HEK293 (cell line): Measurements from ENCODE around the gene EPHB1.

Experiments used
- CTCF ChIA-PET: fragments of 350-600 bp; formaldehyde crosslinking; extraction: SDS; loops from one replicate; lab custom pipeline; 2021; ENCODE audit warnings: antibody characterized with exemption; lab: Yijun Ruan, JAX
- POLR2A ChIA-PET: fragments of 300-600 bp; formaldehyde crosslinking; extraction: SDS; loops from one replicate; lab custom pipeline; 2020; ENCODE audit warnings: antibody characterized with exemption, inconsistent platforms; lab: Yijun Ruan, JAX
- H3K27ac ChIP-seq: fragments of 200-500 bp; sonication (Bioruptor generic); 2 replicates; pipeline ENCODE4 v1.5.1; 2014; ENCODE audit warnings: low read depth, low read length, control low read depth, inconsistent platforms; ENCODE audit errors: extremely low read depth
- H3K36me3 ChIP-seq, 2 experiments: fragments of 200-500 bp in 1 of 2; sonication (Bioruptor generic) in 1 of 2; 1 replicate in 1 of 2; 2 replicates in 1 of 2; pipeline ENCODE4 v1.5.1; 2014 to 2017; ENCODE audit warnings: inconsistent platforms in 2 of 2, low read length in 2 of 2; ENCODE audit not compliant: control insufficient read depth in 2 of 2, insufficient read depth in 1 of 2
- H3K4me1 ChIP-seq: fragments of 200-500 bp; sonication (Bioruptor generic); 2 replicates; pipeline ENCODE4 v1.5.1; 2014; ENCODE audit warnings: mild to moderate bottlenecking, low read length, inconsistent platforms; ENCODE audit not compliant: control insufficient read depth, insufficient read depth
- H3K4me3 ChIP-seq: 2 replicates; pipeline ENCODE4 v1.5.1; 2011; ENCODE audit warnings: low read depth, mild to moderate bottlenecking, control low read depth, low read length, moderate library complexity
- H3K9me3 ChIP-seq: fragments of 200-500 bp; sonication (Bioruptor generic); 2 replicates; pipeline ENCODE4 v1.5.1; 2014; ENCODE audit warnings: low read depth, low read length, inconsistent platforms; ENCODE audit not compliant: control insufficient read depth, insufficient read depth
- EGR2 ChIP-seq: fragments of 450-650 bp; formaldehyde crosslinking; IDR thresholded peaks from 2 replicates; pipeline ENCODE4 v1.5.1; 2016; ENCODE audit warnings: low read depth, missing biosample characterization, missing genetic modification characterization
- SP2 ChIP-seq: fragments of 450-650 bp; formaldehyde crosslinking; IDR thresholded peaks from 2 replicates; pipeline ENCODE4 v1.5.1; 2016; ENCODE audit warnings: missing biosample characterization, missing genetic modification characterization
- ZBTB48 ChIP-seq: fragments of 450-650 bp; formaldehyde crosslinking; IDR thresholded peaks from 2 replicates; pipeline ENCODE4 v1.5.1; 2016; ENCODE audit warnings: missing biosample characterization, missing genetic modification characterization
- ZNF146 ChIP-seq: fragments of 450-650 bp; formaldehyde crosslinking; IDR thresholded peaks from 2 replicates; pipeline ENCODE4 v1.5.1; 2016; ENCODE audit warnings: missing biosample characterization, missing genetic modification characterization
- ZNF324 ChIP-seq: fragments of 450-650 bp; formaldehyde crosslinking; IDR thresholded peaks from 2 replicates; pipeline ENCODE4 v1.5.1; 2016; ENCODE audit warnings: missing biosample characterization, missing genetic modification characterization
- ZNF350 ChIP-seq: fragments of 450-650 bp; formaldehyde crosslinking; IDR thresholded peaks from 2 replicates; pipeline ENCODE4 v1.5.0; 2017; ENCODE audit warnings: missing biosample characterization, mild to moderate bottlenecking, missing genetic modification characterization
- ZNF473 ChIP-seq: fragments of 450-650 bp; formaldehyde crosslinking; IDR thresholded peaks from 2 replicates; pipeline ENCODE4 v1.5.1; 2017; ENCODE audit warnings: missing biosample characterization, missing genetic modification characterization
- ZNF510 ChIP-seq: fragments of 450-650 bp; formaldehyde crosslinking; IDR thresholded peaks from 2 replicates; pipeline ENCODE4 v1.5.1; 2018; ENCODE audit warnings: mild to moderate bottlenecking, missing genetic modification characterization, missing biosample characterization; ENCODE audit not compliant: insufficient replicate concordance
- ZNF558 ChIP-seq: fragments of 450-650 bp; formaldehyde crosslinking; IDR thresholded peaks from 2 replicates; pipeline ENCODE4 v1.5.1; 2016; ENCODE audit warnings: missing biosample characterization, missing genetic modification characterization
- ZNF571 ChIP-seq: fragments of 450-650 bp; formaldehyde crosslinking; IDR thresholded peaks from 2 replicates; pipeline ENCODE4 v1.5.0; 2017; ENCODE audit warnings: missing biosample characterization, missing genetic modification characterization
- ZNF654 ChIP-seq: fragments of 450-650 bp; formaldehyde crosslinking; IDR thresholded peaks from 2 replicates; pipeline ENCODE4 v1.5.1; 2016; ENCODE audit warnings: low read depth, missing biosample characterization, missing genetic modification characterization
- ZNF76 ChIP-seq: fragments of 450-650 bp; formaldehyde crosslinking; IDR thresholded peaks from 2 replicates; pipeline ENCODE4; 2016; ENCODE audit warnings: low read depth, missing biosample characterization, missing genetic modification characterization, borderline replicate concordance
- ZNF776 ChIP-seq: fragments of 450-650 bp; formaldehyde crosslinking; IDR thresholded peaks from 2 replicates; pipeline ENCODE4 v1.5.0; 2017; ENCODE audit warnings: missing biosample characterization, missing genetic modification characterization, borderline replicate concordance
- TF ChIP-seq, protein P1 (sequence below): fragments of 450-650 bp; formaldehyde crosslinking; IDR thresholded peaks from 2 replicates; pipeline ENCODE4 v1.5.1; 2017; ENCODE audit warnings: missing biosample characterization, missing genetic modification characterization
- TF ChIP-seq, protein P2 (sequence below): sonication (generic); formaldehyde crosslinking; IDR thresholded peaks from 2 replicates; pipeline ENCODE4 v1.8.1; 2022; ENCODE audit warnings: mild to moderate bottlenecking, moderate library complexity, missing genetic modification reagents
- TF ChIP-seq, protein P3 (sequence below): IDR thresholded peaks from 2 replicates; pipeline ENCODE4 v1.6.1; 2011; ENCODE audit warnings: mild to moderate bottlenecking, low read depth, low read length, borderline replicate concordance
- TF ChIP-seq, protein P4 (sequence below): fragments of 450-650 bp; formaldehyde crosslinking; IDR thresholded peaks from 2 replicates; pipeline ENCODE4 v1.5.0; 2017; ENCODE audit warnings: missing biosample characterization, missing genetic modification characterization, borderline replicate concordance

EPHB1 gene

DNA sequence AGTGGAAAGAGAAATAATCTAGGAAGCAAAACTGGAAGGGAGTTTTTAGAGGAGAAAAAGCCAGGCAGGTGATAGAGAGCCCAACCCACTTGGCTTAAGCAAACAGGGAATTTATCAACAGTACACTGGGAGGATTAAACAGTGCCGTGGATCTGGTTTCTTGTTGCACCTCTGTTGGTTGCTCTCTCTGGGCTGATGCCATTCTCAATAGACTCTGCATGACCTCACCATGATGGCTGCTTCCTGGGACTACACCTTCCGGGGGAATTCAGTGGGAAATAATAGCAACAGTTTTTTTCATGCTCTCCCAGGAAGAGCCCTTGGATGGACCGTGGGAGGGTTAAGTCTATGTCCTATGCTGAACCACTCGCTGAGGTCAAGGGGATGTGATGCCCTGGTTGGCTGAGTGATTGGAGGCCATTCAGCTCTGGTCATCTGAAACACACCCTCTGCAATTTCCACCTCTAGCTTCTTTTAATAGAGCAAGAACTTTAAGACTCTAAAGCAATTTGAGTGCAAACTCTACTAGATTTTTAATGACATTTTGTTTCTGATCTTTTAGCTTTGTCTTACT lies 74.2 kb downstream of the EPHB1 start:
- H3K27ac ChIP-seq: no peak overlapping the region
- no peaks in the 10 kb centered on the region for H3K36me3 ChIP-seq
- ChIA-PET CTCF (no interaction called here), POLR2A (no interaction called here)
- no peaks in the 10 kb centered on the region for H3K4me1 ChIP-seq
- no peak overlapping the region for H3K4me3 ChIP-seq
- TF ChIP-seq ZNF76: no peak
- TF ChIP-seq ZNF776 (tag by site-specific recombination): no peak
- TF ChIP-seq ZBTB48 (tag by site-specific recombination): no peak
- no peak for TF ChIP-seq ZNF654 (tag by site-specific recombination)
- no peak for TF ChIP-seq ZNF473
- no peak for TF ChIP-seq ZNF350 (tag by site-specific recombination)
- TF ChIP-seq, protein P1, sequence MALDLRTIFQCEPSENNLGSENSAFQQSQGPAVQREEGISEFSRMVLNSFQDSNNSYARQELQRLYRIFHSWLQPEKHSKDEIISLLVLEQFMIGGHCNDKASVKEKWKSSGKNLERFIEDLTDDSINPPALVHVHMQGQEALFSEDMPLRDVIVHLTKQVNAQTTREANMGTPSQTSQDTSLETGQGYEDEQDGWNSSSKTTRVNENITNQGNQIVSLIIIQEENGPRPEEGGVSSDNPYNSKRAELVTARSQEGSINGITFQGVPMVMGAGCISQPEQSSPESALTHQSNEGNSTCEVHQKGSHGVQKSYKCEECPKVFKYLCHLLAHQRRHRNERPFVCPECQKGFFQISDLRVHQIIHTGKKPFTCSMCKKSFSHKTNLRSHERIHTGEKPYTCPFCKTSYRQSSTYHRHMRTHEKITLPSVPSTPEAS (tag by site-specific recombination): no peak
- TF ChIP-seq, protein P2, sequence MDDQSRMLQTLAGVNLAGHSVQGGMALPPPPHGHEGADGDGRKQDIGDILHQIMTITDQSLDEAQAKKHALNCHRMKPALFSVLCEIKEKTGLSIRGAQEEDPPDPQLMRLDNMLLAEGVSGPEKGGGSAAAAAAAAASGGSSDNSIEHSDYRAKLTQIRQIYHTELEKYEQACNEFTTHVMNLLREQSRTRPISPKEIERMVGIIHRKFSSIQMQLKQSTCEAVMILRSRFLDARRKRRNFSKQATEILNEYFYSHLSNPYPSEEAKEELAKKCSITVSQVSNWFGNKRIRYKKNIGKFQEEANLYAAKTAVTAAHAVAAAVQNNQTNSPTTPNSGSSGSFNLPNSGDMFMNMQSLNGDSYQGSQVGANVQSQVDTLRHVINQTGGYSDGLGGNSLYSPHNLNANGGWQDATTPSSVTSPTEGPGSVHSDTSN: no peak
- TF ChIP-seq ZNF571 (tag by site-specific recombination): no peak
- no peak for TF ChIP-seq ZNF510
- no peaks in the 10 kb centered on the region for H3K9me3 ChIP-seq

DNA sequence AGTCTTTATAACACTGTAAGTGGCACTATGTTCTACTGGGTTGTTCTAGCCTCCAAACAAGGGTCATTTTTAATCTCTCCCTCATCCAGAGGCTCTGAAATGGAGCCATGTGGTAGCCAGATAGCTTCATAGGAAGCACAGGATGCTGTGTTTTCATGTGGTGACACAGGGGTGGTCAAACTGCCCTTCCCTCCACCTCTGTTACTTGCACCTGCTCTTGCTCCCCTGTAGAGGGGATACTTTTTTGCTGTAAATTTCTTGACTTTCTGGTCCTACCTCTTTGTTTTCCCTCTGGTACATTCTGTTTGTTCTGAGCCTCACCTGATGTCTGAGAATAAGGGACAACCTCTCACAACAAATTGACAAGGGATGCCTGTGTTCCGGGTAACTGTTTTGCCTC lies 76.8 kb downstream of the EPHB1 start:
- Histone ChIP-seq H3K36me3 (no peaks in the 10 kb centered on the region), H3K4me1 (no peaks in the 10 kb centered on the region), H3K27ac (no peak overlapping the region), H3K4me3 (no peak overlapping the region), H3K9me3 (no peaks in the 10 kb centered on the region)
- no peak for TF ChIP-seq ZNF146 (tag by site-specific recombination)
- TF ChIP-seq, protein P3, sequence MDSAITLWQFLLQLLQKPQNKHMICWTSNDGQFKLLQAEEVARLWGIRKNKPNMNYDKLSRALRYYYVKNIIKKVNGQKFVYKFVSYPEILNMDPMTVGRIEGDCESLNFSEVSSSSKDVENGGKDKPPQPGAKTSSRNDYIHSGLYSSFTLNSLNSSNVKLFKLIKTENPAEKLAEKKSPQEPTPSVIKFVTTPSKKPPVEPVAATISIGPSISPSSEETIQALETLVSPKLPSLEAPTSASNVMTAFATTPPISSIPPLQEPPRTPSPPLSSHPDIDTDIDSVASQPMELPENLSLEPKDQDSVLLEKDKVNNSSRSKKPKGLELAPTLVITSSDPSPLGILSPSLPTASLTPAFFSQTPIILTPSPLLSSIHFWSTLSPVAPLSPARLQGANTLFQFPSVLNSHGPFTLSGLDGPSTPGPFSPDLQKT: no peak
- TF ChIP-seq, protein P4, sequence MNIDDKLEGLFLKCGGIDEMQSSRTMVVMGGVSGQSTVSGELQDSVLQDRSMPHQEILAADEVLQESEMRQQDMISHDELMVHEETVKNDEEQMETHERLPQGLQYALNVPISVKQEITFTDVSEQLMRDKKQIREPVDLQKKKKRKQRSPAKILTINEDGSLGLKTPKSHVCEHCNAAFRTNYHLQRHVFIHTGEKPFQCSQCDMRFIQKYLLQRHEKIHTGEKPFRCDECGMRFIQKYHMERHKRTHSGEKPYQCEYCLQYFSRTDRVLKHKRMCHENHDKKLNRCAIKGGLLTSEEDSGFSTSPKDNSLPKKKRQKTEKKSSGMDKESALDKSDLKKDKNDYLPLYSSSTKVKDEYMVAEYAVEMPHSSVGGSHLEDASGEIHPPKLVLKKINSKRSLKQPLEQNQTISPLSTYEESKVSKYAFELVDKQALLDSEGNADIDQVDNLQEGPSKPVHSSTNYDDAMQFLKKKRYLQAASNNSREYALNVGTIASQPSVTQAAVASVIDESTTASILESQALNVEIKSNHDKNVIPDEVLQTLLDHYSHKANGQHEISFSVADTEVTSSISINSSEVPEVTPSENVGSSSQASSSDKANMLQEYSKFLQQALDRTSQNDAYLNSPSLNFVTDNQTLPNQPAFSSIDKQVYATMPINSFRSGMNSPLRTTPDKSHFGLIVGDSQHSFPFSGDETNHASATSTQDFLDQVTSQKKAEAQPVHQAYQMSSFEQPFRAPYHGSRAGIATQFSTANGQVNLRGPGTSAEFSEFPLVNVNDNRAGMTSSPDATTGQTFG (tag by site-specific recombination): no peak
- no peak for TF ChIP-seq EGR2 (tag by site-specific recombination)
- TF ChIP-seq SP2 (tag by site-specific recombination): no peak
- TF ChIP-seq ZNF324: no peak
- no peak for TF ChIP-seq ZNF558
- ChIA-PET POLR2A (no interaction called here), CTCF (interaction anchor here (0.6 kb wide), 1 partner anchor 371 kb away, joined by 3 read pairs; no protein-coding TSS in a partner anchor)
